HEK293 (cell line): ENCODE data around the gene SIGMAR1.

Experiments used
- CTCF ChIA-PET: fragments of 350-600 bp; formaldehyde crosslinking; extraction: SDS; loops from one replicate; lab custom pipeline; 2021; ENCODE audit warnings: antibody characterized with exemption; lab: Yijun Ruan, JAX
- POLR2A ChIA-PET: fragments of 300-600 bp; formaldehyde crosslinking; extraction: SDS; loops from one replicate; lab custom pipeline; 2020; ENCODE audit warnings: antibody characterized with exemption, inconsistent platforms; lab: Yijun Ruan, JAX
- H3K27ac ChIP-seq: fragments of 200-500 bp; sonication (Bioruptor generic); 2 replicates; pipeline ENCODE4 v1.5.1; 2014; ENCODE audit warnings: low read depth, low read length, control low read depth, inconsistent platforms; ENCODE audit errors: extremely low read depth
- H3K36me3 ChIP-seq, 2 experiments: fragments of 200-500 bp in 1 of 2; sonication (Bioruptor generic) in 1 of 2; 1 replicate in 1 of 2; 2 replicates in 1 of 2; pipeline ENCODE4 v1.5.1; 2014 to 2017; ENCODE audit warnings: inconsistent platforms in 2 of 2, low read length in 2 of 2; ENCODE audit not compliant: control insufficient read depth in 2 of 2, insufficient read depth in 1 of 2
- H3K4me1 ChIP-seq: fragments of 200-500 bp; sonication (Bioruptor generic); 2 replicates; pipeline ENCODE4 v1.5.1; 2014; ENCODE audit warnings: mild to moderate bottlenecking, low read length, inconsistent platforms; ENCODE audit not compliant: control insufficient read depth, insufficient read depth
- H3K4me3 ChIP-seq: 2 replicates; pipeline ENCODE4 v1.5.1; 2011; ENCODE audit warnings: low read depth, mild to moderate bottlenecking, control low read depth, low read length, moderate library complexity
- H3K9me3 ChIP-seq: fragments of 200-500 bp; sonication (Bioruptor generic); 2 replicates; pipeline ENCODE4 v1.5.1; 2014; ENCODE audit warnings: low read depth, low read length, inconsistent platforms; ENCODE audit not compliant: control insufficient read depth, insufficient read depth
- GLIS1 ChIP-seq: fragments of 450-650 bp; formaldehyde crosslinking; IDR thresholded peaks from 2 replicates; pipeline ENCODE4 v1.5.1; 2016; ENCODE audit warnings: missing biosample characterization, missing genetic modification characterization
- GLIS2 ChIP-seq: fragments of 450-650 bp; formaldehyde crosslinking; IDR thresholded peaks from 2 replicates; pipeline ENCODE4 v1.5.1; 2016; ENCODE audit warnings: missing biosample characterization, missing genetic modification characterization
- HIC1 ChIP-seq: fragments of 450-650 bp; formaldehyde crosslinking; IDR thresholded peaks from 2 replicates; pipeline ENCODE4 v1.5.1; 2016; ENCODE audit warnings: missing biosample characterization, missing genetic modification characterization
- PATZ1 ChIP-seq: fragments of 450-650 bp; formaldehyde crosslinking; IDR thresholded peaks from 2 replicates; pipeline ENCODE4 v1.5.1; 2016; ENCODE audit warnings: missing biosample characterization, missing genetic modification characterization
- TCF7L2 ChIP-seq: IDR thresholded peaks from 2 replicates; pipeline ENCODE4 v1.6.1; 2011; ENCODE audit warnings: low read depth, mild to moderate bottlenecking, inconsistent platforms, low read length, moderate library complexity, borderline replicate concordance
- ZBTB10 ChIP-seq: fragments of 450-650 bp; formaldehyde crosslinking; IDR thresholded peaks from 2 replicates; pipeline ENCODE4 v1.5.1; 2016; ENCODE audit warnings: missing biosample characterization, missing genetic modification characterization
- ZBTB21 ChIP-seq: fragments of 450-650 bp; formaldehyde crosslinking; IDR thresholded peaks from 2 replicates; pipeline ENCODE4 v1.5.1; 2017; ENCODE audit warnings: missing biosample characterization, missing genetic modification characterization
- ZBTB26 ChIP-seq: fragments of 450-650 bp; formaldehyde crosslinking; optimal IDR thresholded peaks from 2 replicates; pipeline ENCODE3; 2016; ENCODE audit warnings: missing biosample characterization, mild to moderate bottlenecking, missing genetic modification characterization
- ZFHX2 ChIP-seq: fragments of 450-650 bp; formaldehyde crosslinking; conservative IDR thresholded peaks from 2 replicates; pipeline ENCODE4 v1.5.1; 2016; ENCODE audit warnings: missing biosample characterization, missing genetic modification characterization
- ZIC2 ChIP-seq: fragments of 450-650 bp; formaldehyde crosslinking; IDR thresholded peaks from 2 replicates; pipeline ENCODE4 v1.5.1; 2016; ENCODE audit warnings: missing biosample characterization, missing genetic modification characterization
- ZNF335 ChIP-seq: fragments of 450-650 bp; formaldehyde crosslinking; conservative IDR thresholded peaks from 2 replicates; pipeline ENCODE4 v1.5.1; 2016; ENCODE audit warnings: missing biosample characterization, missing genetic modification characterization
- ZNF529 ChIP-seq: fragments of 450-650 bp; formaldehyde crosslinking; IDR thresholded peaks from 2 replicates; pipeline ENCODE4 v1.5.1; 2017; ENCODE audit warnings: missing genetic modification characterization, missing biosample characterization; ENCODE audit not compliant: insufficient replicate concordance
- ZNF639 ChIP-seq: fragments of 450-650 bp; formaldehyde crosslinking; IDR thresholded peaks from 2 replicates; pipeline ENCODE4 v1.5.1; 2016; ENCODE audit warnings: missing biosample characterization, missing genetic modification characterization
- ZNF664 ChIP-seq: fragments of 450-650 bp; formaldehyde crosslinking; IDR thresholded peaks from 2 replicates; pipeline ENCODE4 v1.5.1; 2016; ENCODE audit warnings: missing biosample characterization, missing genetic modification characterization
- ZNF768 ChIP-seq: fragments of 450-650 bp; formaldehyde crosslinking; IDR thresholded peaks from 2 replicates; pipeline ENCODE4 v1.5.1; 2018; ENCODE audit warnings: missing biosample characterization, mild to moderate bottlenecking, missing genetic modification characterization
- ZSCAN23 ChIP-seq: fragments of 450-650 bp; formaldehyde crosslinking; IDR thresholded peaks from 2 replicates; pipeline ENCODE4 v1.5.1; 2016; ENCODE audit warnings: missing biosample characterization, missing genetic modification characterization

Gene SIGMAR1

GRCh38 chr9:34589636-34590380 lies 47.8 kb downstream of the SIGMAR1 start, which contains the start of gene CNTFR (continued):
- TF ChIP-seq PATZ1 (tag by site-specific recombination) (0 out of 2 replicates have a peak, but pooled peaks have one; percentile 26), ZBTB26 (peak; percentile 89), TCF7L2 (no peak), ZSCAN23 (no peak), ZBTB21 (tag by site-specific recombination) (no peak), ZNF529 (tag by site-specific recombination) (no peak), HIC1 (tag by site-specific recombination) (peak; percentile 54; the same call in 1 of the 2 replicates), GLIS2 (tag by site-specific recombination) (peak; percentile 48; the same call in 1 of the 2 replicates), ZBTB10 (0 out of 2 replicates have a peak, but pooled peaks have one; percentile 36), ZNF664 (tag by site-specific recombination) (no peak), ZFHX2 (tag by site-specific recombination) (peak; percentile 92), GLIS1 (tag by site-specific recombination) (peak; percentile 49), ZNF335 (tag by site-specific recombination) (peak; percentile 64)

- Histone ChIP-seq H3K36me3 (no peaks in the 10 kb centered on the region), H3K27ac (no peak overlapping the region; the same call in 1 of the 2 replicates), H3K4me1 (no peaks in the 10 kb centered on the region)
- ChIA-PET POLR2A (interaction anchor here (0.6 kb wide), 1 partner anchor 11 kb away, joined by 3 read pairs; no protein-coding TSS in a partner anchor), CTCF (interaction anchor here (0.6 to 2.1 kb wide), 4 partner anchors 40 to 153 kb away, joined by 3 to 23 read pairs (median 4); no protein-coding TSS in a partner anchor)
- TF ChIP-seq ZNF639 (no peak), ZNF768 (no peak), GLIS2 (tag by site-specific recombination) (peak; percentile 40), ZIC2 (tag by site-specific recombination) (peak; percentile 28; the same call in 1 of the 2 replicates)
- TF ChIP-seq, all 188 proteins: peak for 2
- Histone ChIP-seq H3K9me3 (no peaks in the 10 kb centered on the region), H3K4me3 (peak overlapping the region; percentile 44)
Observed at GRCh38 chr9:34588671-34589635, 48.6 kb downstream of the SIGMAR1 start.
